ENCODE results near the gene CDK17.
"Not testable (repeated sequence)": the region's sequence is repeated elsewhere in the genome, so short reads cannot be mapped to it uniquely, and the experiment has no call there.

Gene CDK17

GRCh38 chr12:96386794-96387193, 13.4 kb downstream of the CDK17 start:
- no peak for DNase-seq

- no peak for DNase-seq
These were observed 16.2 kb downstream of the CDK17 start for GRCh38 chr12:96383991-96384390.

- no peak for DNase-seq
These were observed 16.9 kb downstream of the CDK17 start for GRCh38 chr12:96383371-96383770.

- not testable (repeated sequence) for DNase-seq
These were observed 20.5 kb downstream of the CDK17 start for GRCh38 chr12:96379743-96380142.

GRCh38 chr12:96378319-96378718, 21.9 kb downstream of the CDK17 start:
- DNase-seq = no peak

- DNase-seq = no peak
These were observed 23.4 kb downstream of the CDK17 start for GRCh38 chr12:96376865-96377264.

- DNase-seq = no peak
These were observed 24.2 kb downstream of the CDK17 start for GRCh38 chr12:96375841-96376604.

GRCh38 chr12:96375170-96375569, 25.1 kb downstream of the CDK17 start:
- no peak for DNase-seq

- DNase-seq = no peak
These were observed 28.2 kb downstream of the CDK17 start for GRCh38 chr12:96371790-96372699.

- no peak for DNase-seq
These were observed 29.0 kb downstream of the CDK17 start for GRCh38 chr12:96371138-96371789.

- no peak for DNase-seq
These were observed 31.6 kb downstream of the CDK17 start for GRCh38 chr12:96368687-96369086.

- peak; percentile 5 for DNase-seq
These were observed 32.0 kb downstream of the CDK17 start for GRCh38 chr12:96368233-96368632.

- no peak for DNase-seq
These were observed 33.9 kb downstream of the CDK17 start for GRCh38 chr12:96366381-96366654.

- no peak for DNase-seq
These were observed 34.4 kb downstream of the CDK17 start for GRCh38 chr12:96365604-96366380.

GRCh38 chr12:96364092-96364700, 36.0 kb downstream of the CDK17 start:
- no peak for DNase-seq

- DNase-seq = no peak
These were observed 39.2 kb downstream of the CDK17 start for GRCh38 chr12:96361074-96361473.

- no peak for DNase-seq
These were observed 39.7 kb downstream of the CDK17 start for GRCh38 chr12:96360550-96360949.

- DNase-seq = no peak
These were observed 40.9 kb downstream of the CDK17 start for GRCh38 chr12:96359328-96359727.

- no peak for DNase-seq
These were observed 43.4 kb downstream of the CDK17 start for GRCh38 chr12:96356831-96357230.

GRCh38 chr12:96354844-96355534, 45.2 kb downstream of the CDK17 start:
- DNase-seq = no peak

GRCh38 chr12:96354326-96354725, 45.9 kb downstream of the CDK17 start:
- no peak for DNase-seq
